Stimulated activated CD4-positive, alpha-beta T cell treated with anti-CD3 and anti-CD28 coated beads, Interleukin-15, amount 100 ng/mL, for 24 hours (primary cell): ENCODE measurements around the gene KANK3.
"Not testable (repeated sequence)": the region's sequence is repeated elsewhere in the genome, so short reads cannot be mapped to it uniquely, and the experiment has no call there.

Experiments
- DNase-seq: peaks from one replicate; pipeline ENCODE4 v3.0.0-alpha.2; 2020

Gene KANK3

DNA sequence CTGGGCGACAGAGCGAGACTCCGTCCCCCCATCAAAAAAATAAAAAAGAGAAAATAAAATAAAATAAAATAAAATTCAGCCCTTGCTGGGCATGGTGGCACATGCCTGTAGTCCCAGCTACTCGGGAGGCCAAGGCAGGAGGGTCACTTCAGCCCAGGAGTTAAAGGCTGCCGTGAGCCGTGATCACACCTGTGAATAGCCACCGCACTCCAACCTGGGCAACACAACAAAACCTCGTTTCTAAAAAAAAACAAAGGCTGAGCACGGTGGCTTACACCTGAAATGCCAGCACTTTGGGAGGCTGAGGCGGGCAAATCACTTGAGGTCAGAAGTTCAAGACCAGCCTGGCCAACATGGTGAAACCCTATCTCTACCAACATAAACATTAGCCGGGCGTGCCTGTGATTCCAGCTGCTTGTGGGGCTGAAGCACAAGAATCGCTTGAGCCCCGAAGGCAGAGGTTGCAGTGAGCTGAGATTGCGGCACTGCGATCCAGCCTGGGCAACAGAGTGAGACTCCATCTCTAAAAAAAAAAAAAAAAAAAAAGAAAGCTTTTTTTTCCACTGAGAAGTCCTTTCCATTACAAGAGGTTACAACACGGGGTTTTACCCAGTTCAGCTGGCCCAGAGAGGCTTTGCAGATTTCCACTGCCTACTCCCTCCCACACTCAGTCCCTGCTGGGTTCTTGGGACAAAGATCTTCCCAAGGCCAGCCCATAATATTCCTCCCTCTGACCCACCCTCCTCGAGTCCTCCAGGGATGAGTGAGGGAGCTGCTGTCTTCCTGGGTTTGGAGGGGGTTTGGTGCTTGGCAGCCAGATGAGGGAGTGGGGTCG, 27.3 kb upstream of the KANK3 start:
- DNase-seq = no peak

DNA sequence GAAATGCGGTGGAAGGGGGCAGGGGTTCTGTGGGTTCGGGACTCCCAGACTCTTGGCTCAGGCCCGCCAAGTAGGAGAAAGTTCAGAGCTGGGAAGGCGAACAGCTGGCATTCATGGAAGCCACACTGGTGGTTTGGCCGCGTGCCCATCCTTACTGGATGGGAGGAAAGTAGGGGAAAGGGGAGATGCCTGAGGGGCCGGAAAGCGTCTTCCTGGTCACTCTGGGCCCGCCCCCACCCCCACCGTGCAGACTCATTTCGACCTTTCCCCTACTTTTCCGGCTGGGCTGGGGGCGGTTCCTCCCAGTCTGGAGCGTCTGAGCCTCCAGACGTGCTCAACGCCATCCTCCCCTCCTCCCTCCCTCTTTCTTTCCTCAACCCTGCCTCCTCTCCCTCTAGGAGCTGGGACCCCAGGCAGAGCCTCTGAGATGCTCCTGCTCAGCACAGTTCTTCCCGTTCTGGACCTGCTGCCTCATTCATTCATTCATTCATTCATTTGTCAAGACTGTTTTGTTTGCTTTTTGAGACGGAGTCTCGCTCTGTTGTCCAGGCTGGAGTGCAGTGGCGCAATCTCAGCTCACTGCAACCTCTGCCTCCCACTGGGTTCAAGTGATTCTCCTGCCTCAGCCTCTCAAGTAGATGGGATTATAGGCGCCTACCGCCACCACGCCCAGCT, 24.4 kb upstream of the KANK3 start:
- no peak for DNase-seq

DNA sequence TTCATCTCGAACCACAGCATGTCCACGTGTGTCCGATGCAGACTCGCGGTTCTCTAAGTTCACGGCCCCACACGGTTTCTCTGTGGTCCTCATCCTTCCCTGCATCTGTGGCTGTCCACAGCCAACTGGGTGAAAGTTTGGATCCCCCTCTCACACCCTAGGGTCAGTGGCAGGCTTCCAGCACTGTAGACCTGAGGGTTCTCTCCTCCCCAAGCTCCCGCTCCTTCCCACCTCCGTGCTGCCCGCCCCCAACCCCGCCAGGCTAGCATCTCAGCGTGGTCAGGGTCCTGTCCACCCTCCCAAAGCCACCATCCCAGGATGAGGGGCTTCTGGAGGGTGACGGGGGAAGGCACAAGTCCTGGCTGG, 23.9 kb upstream of the KANK3 start:
- no peak for DNase-seq

DNA sequence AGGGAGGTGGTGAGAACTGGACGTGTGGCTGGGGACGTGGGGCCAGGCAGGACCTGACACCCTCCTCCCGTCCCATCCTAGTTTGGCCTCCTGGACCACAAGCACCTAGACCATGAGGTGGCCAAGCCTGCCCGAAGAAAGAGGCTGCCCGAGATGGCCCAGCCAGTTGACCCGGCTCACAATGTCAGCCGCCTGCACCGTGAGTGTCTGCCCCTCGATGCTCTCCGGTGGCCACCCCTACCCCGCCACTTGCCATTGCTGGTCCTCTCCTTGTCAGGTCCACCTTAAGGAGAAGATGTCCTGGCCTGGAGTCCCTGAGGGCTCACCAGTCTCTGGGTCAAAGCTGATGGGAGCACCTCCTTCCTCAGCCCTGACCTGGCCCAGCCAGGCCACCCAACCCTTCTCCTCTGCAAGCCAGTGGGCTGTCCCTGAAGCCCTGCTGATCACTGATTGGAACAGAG, 23.1 kb upstream of the KANK3 start:
- DNase-seq = no peak

DNA sequence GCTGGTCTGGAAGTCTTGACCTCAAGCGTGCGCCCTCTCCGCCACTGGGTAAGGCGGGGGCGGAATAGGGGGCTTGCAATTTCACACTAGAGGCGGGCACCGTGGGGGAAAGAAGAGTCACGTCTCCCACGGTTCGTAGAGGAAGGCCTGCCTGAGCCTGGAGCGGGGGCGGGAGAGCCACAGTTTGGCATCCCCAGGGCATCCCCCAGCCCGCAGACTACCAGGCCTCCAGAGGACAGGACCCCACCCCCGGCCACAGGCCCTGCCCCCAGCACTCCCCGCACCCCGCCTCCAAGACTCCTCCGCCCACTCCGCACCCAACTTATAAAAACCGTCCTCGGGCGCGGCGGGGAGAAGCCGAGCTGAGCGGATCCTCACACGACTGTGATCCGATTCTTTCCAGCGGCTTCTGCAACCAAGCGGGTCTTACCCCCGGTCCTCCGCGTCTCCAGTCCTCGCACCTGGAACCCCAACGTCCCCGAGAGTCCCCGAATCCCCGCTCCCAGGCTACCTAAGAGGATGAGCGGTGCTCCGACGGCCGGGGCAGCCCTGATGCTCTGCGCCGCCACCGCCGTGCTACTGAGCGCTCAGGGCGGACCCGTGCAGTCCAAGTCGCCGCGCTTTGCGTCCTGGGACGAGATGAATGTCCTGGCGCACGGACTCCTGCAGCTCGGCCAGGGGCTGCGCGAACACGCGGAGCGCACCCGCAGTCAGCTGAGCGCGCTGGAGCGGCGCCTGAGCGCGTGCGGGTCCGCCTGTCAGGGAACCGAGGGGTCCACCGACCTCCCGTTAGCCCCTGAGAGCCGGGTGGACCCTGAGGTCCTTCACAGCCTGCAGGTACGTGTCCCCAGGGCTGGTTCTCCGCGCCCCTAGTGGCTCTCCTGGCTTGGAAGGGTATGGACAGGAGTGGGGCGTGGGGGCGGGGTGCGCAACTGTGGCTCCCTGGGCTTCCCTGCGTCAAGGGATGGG, 21.0 kb upstream of the KANK3 start, which contains the start of gene ANGPTL4:
TSS of gene ANGPTL4 (plus strand) at position 353 of the 969 bp plus-strand sequence. CDS start at position 520, 167 bp downstream.
- peak; percentile 80 for DNase-seq

DNA sequence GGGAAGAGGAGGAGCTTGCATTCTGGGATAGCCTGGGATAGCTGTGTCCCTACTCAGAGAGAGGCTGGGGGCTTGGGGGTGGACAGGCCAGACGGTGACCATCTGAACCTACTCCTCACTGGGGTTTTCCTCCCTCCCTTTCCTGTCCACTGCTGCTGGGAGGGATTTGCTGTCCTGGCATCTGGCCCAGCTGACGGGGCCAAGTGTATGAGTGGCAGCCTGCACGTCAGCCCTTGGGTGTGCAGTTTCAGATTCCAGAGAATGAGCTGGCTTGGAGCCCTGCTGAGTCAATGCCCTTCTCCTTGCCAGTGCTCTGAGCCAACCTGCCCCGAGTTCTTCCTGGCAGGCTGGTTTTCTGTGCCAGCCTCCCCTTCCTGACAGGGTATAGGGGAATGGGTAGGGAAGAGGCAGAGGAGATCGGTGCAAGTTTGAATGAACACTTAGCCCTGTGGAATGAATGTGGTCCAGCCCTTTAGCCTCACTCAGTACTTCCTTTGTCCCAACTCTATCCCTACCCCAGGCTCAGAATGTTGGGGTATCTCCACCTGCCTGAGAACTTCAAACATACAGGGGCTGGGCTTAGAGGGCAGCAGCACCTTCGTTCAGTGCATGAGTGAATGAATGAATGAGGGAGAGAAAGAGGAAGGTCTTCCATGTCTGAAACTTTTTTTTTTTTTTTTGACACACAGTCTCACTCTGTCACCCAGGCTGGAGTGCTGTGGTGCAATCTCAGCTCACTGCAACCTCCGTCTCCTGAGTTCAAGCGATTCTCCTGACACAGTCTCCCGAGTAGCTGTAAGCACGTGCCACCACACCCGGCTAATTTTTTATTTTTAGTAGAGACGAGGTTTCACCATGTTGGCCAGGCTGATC, 19.1 kb upstream of the KANK3 start:
- peak; percentile 43 for DNase-seq

DNA sequence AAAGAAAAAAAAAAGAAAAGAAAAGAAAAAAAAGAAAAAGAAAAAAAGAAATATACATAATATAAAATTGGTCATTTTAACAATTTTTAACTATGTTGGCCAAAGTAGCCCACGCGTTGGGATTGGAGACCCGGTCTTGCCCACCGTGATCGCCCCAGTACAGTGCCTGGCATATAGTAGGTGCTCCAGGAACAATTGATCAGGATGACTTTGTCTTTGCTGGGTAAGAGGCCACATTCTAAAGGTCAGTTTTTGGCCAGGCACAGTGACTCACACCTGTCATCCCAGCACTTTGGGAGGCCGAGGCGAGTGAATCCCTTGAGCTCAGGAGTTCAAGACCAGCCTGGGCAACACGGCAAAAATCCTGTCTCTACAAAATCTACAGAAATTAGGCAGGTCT, 17.1 kb upstream of the KANK3 start:
- DNase-seq = no peak

DNA sequence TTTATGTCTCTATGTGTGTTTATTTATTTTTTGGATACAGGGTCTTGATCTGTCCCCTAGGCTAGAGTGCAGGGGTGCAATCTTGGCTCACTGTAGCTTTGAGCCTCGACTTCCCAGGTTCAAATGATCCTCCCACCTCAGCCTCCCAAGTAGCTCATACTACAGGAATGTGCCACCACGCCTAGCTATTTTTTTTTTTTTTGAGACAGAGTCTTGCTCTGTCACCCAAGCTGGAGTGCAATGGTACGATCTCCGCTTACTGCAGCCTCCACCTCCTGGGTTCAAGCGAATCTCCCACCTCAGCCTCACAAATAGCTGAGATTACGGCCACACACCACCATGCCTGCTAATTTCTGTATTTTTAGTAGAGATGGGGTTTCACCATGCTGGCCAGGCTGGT, 15.9 kb upstream of the KANK3 start:
- DNase-seq = no peak

DNA sequence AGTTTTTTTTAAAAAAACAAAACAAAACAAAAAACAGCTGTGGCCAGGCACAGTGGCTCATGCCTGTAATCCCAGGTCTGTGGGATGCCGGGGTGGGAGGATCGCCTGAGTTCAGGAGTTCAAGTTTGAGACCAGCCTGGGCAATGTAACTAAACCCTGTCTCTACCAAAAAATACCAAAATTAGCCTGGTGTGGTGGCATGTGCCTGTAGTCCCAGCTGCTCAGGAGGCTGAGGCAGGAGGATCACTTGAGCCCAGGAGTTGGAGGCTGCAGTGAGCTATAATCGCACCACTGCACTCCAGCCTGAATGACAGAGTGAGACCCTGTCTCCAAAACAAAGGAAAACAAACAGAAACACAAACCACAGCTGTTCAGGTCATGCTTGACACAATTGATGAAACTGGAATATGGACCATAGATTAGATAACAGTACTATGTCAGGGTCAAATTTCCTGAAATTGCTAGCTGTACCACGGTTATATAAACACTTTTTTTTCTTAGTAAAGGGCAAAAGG, 14.0 kb upstream of the KANK3 start:
- DNase-seq = no peak

DNA sequence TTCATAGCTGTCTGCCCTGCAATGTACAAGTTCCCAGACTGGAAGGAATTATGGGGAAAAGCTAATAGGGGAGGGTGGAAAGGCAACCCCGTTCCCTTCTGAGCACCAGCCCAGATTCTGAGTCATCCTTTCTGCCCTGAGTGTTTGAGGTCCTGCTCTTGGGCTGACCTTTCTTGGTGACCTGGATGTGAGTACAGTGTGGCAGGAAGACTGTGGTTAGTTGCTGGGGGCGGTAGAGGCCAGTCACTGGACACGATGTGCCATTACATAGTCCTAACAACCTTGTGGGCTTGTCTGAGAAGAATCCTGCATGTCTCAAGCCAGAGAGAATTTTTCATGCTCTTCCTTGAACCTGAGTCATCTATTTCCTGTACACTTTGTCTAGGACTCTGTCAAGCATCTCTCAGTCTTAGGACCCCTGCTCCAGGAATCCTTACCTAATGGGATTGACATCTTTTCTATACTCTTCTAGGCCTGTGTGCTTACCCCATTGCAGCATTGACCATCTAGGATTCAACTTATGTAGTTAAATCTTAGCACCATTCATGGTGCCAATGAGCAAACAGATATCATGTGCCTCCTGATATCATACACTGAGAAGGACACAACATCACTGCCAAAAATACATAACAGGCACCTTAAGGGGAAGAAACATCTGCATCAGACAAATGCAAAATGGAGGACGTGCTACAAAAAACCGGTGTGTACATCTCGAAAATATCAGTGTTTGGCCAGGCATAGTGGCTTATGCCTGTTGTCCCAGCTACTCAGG, 12.8 kb upstream of the KANK3 start:
- DNase-seq = no peak

DNA sequence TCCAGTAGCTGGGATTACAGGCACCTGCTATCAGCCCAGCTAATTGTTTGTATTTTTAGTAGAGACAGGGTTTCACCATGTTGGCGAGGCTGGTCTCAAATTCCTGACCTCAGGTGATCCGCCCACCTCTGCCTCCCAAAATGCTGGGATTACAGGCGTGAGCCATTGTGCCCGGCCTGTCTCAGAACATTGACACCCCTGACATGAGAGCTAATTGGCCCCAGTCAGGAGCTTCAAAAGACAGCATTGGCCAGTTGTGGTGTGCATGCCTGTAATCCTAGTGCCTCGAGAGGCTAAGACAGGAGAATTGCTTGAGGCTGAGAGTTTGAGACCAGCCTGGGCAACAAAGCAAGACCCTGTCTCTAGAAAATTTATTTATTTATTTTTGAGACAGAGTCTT, 9.8 kb upstream of the KANK3 start:
- not testable (repeated sequence) for DNase-seq

DNA sequence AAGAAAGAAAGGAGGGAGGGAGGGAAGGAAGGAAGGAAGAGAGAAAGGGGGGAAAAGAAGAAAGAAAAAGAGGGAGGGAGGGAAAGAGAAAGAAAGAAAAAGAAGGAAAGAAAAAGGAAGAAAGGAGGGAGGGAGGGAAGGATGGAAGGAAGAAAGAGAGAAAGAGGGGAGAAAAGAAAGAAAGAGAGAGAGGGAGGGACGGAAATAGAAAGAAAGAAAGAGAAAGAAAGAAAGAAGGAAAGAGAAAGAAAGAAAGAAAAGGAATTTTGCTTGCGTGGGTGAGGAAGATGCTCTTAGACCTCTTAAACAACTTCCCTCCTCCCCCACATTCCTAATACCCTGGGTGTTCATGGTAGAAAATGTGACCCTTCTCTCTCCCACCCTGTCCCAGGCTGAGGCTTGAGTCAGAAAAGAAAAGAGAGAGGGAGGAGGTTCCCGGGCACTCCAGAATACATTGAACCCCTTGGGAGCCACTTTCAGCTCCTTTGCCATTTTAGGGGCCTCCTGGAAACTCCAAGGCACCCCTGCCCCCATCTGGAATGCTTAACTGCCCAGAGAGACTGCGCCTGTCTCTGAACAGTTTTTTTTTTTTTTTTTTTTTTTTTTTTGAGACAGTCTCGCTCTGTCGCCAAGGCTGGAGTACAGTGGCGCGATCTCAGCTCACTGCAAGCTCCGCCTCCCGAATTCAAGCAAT, 9.2 kb upstream of the KANK3 start:
- no peak for DNase-seq

DNA sequence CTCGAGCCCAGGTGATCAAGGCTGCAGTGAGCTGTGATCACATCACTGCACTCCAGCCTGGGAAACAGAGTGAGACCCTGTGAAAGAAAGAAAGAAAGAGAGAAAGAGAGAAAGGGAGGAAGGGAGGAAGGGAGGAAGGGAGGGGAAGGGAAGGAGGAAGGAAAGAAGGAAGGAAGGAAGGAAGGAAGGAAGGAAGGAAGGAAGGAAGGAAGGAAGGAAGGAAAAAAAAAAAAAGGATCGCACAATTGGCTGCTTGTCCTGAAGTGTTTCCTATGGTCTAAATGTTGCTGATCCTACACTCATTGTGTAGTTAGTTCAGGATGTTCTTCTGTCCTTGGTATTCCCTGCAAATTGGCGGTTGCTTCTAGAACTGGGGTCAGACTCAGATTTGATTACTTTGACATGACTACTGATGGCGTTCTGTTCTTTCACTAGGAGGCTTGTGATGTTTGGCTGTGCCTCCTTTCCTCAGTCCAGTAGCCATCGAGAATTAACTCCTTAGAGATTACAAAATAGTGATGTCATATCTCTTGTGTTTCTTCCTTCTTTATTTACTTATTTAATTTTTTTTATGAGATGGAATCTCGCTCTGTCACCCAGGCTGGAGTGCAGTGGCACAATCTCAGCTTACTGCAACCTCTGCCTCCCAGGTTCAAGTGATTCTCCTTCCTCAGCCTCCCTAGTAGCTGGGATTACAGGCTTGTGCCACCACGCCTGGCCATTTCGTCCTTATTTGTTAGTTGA, 6.7 kb upstream of the KANK3 start:
- DNase-seq = not testable (repeated sequence)

DNA sequence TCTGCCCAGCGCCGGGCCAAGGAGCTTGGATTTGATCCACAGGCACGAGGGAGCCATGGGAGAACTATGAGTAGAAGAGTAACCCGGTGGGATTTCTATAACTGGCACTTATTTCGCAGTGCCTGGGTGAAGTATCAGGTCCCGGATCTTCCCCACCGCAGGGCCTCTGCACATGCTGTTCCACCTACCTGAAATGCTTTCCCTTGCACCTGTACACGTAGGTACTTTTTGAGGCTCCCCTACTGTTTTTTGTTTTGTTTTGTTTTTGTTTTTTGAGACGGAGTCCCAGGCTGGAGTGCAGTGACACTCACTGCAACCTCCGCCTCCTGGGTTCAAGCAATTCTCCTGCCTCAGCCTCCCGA, 402 bp upstream of the KANK3 start:
- no peak for DNase-seq

DNA sequence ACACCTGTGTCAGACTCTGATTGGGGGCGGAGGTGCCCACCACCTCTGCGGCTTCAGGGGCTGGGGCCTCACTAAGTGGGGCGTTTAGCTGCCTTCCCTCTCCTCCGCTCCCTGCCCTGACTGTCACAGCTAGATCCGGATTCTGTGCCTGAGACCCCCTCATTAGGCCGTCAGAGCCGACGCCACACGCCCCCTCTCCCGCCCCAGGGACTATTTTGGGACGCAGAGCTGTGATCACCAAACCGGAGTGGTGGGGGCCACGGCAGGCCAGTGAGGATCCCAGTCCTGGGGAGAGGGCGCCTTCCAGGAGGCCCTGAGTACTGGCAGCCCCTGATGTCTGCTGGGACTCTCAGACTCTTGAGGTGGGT, 762 bp downstream of the KANK3 start:
- no peak for DNase-seq

DNA sequence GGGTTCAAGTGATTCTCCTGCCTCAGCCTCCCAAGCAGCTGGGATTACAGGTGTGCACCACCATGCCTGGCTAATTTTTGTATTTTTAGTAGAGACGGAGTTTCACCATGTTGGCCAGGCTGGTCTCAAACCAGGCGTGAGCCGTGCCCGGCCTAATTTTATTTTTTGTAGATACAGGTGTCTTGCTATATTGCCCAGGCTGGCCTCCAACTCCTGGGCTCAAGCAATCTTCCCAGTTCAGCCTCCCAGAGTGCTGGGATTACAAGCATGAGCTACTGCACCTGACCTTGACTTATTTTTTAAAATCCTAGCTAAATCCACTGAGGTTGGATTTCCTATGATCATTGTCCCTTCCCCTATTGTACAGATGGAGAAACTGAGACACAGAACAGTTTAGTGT, 1.6 kb downstream of the KANK3 start:
- DNase-seq = not testable (repeated sequence)

DNA sequence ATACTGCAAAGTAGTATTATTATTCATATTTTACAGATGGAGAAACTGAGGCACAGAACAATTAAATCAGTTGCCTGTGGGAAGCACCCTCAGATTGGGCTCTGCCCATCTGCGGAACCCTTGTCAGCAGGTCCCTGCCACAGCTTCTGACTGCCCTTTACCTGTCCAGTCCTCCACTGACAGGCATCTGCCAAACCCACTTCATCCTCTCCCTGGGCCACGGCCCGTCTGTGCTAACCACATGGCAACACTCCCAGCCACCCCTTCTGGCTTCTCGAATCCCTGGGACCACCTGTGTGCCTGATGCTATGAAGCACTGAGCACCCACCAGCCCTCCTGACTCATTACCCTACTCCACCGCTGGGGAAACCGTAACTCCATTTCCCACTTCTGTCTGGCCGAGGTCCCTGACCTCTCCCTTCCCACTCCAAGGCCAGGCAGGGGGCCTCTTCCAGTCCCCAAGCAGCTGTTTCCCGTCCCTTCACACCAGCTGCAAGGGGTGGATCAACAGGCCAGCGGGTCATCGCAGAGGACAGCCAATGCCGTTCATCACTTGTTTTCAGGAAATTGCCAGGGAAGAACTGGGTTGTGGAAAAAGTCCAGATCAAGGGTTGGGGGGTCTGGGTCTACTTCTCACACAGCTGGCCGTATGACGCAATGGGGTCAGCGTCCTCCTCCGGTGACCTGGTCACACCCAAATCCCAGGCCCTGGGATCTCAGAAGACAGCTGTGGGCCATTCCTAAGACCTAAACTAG, 2.5 kb downstream of the KANK3 start:
- DNase-seq = no peak

DNA sequence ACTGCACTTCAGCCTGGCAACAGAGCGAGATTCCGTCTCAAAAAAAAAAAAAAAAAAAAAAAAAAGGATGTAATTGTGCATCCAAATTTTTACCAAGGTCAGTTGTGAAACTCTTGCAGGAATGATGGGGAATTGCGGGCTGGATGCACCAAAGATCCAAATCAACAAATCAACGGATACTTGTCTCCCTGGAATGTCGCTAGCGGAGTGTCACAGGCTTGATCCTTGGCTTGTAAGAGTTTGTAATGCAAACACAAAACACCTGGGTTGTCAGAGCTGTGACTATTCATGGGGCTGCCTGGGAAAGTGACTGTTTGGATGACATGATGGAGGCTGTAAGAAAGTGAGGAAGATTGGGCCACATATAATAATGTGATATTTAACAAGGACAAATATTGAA, 4.2 kb downstream of the KANK3 start:
- DNase-seq = no peak

DNA sequence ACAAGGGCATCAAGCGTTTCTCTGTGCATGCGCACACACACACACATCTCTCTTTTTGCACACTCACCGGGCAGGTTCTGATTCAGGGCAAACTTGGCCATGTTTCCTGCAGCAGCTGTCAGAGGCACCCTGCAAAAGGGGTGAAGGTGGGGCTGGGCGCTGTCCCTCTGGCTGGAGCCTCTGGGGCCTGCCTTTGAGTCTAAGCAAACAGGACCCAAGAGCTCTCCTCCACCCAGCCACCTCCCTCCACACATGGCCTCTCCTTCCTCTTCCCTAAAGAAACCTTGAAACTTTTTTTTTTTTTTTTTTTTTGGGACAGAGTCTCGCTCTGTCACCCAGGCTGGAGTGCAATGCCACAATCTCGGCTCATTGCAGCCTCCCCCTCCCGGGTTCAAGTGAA, 5.3 kb downstream of the KANK3 start:
- DNase-seq = no peak
